HPDE6-E6E7 (cell line): ENCODE data around the gene ZNF43.
"Not testable (repeated sequence)": the region's sequence is repeated elsewhere in the genome, so short reads cannot be mapped to it uniquely, and the experiment has no call there.

ENCODE experiments used
- DNase-seq: peaks from one replicate; pipeline ENCODE4 v3.0.0; 2011; ENCODE audit warnings: missing footprints; ENCODE audit errors: extremely low spot score

The ZNF43 gene

DNA sequence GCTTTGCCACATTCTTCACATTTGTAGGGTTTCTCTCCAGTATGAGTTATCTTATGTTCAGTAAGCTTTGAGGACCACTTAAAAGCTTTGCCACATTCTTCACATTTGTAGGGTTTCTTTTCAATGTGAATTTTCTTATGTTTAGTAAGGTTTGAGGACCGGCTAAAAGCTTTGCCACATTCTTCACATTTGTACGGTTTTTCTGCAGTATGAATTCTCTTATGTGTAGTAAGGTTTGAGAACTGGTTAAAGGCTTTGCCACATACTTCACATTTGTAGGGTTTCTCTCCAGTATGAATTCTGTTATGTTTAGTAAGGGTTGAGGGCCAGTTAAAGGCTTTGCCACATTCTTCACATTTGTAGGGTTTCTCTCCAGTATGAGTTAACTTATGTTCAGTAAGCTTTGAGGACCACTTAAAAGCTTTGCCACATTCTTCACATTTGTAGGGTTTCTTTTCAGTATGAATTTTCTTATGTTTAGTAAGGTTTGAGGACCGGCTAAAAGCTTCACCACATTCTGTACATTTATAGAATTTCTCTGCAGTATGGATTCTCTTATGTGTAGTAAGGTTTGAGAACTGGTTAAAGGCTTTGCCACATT, 27.5 kb downstream of the ZNF43 start:
- DNase-seq: not testable (repeated sequence)

DNA sequence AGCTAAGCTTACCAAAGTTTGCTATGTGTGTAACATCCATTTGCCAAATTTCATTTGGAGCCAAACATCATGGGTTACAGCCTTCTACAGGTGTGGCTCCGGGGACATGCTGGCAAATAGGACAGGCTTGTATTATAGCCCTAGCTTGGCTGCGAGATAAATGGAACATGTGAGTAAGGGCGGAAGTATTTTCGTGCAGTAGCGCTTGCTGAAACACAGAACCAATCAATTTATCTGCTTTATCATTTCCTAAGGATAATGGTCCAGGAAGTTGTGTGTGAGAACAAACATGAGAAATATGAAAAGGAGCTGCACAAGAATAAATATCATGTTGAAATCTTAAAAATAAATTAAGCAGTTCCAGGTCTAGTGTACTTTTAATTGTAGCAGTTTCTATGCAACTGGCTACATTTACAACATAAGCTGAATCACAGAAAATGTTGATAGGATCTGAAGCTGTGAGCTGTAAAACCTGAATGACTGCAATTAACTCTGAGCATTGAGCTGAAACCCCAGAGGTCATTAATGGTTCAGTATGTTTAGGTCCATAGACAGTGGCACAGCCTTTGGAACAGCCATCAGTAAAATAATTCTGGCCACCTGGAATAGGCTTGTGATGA, 46.4 kb downstream of the ZNF43 start:
- DNase-seq: no peak

DNA sequence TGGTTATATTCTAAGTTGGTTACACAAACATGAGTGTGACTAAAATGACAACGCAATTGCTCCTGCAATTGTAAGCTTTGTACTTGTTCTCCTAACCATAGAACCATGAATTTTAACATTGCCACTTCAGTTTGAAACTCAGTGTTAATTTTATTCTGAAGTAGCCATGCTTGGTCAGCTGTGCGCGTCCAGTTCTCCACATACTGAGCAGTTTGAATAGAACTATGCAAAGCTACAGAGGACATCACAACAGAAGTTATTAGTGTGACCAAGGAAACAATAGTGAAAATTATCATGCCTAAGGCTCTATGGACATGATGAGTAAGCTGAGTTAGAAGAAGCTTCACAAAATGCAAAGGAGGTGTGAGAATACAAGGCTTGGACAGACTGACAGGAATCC, 49.0 kb downstream of the ZNF43 start:
- DNase-seq: no peak

DNA sequence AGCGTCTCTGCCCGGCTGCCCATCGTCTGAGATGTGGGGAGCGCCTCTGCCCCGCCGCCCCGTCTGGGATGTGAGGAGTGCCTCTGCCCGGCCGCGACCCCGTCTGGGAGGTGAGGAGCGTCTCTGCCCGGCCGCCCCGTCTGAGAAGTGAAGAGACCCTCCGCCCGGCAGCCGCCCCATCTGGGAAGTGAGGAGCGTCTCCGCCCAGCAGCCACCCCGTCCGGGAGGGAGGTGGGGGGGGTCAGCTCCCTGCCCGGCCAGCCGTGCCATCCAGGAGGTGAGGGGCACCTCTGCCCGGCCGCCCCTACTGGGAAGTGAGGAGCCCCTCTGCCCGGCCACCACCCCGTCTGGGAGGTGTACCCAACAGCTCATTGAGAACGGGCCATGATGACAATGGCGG, 60.2 kb downstream of the ZNF43 start:
- not testable (repeated sequence) for DNase-seq

DNA sequence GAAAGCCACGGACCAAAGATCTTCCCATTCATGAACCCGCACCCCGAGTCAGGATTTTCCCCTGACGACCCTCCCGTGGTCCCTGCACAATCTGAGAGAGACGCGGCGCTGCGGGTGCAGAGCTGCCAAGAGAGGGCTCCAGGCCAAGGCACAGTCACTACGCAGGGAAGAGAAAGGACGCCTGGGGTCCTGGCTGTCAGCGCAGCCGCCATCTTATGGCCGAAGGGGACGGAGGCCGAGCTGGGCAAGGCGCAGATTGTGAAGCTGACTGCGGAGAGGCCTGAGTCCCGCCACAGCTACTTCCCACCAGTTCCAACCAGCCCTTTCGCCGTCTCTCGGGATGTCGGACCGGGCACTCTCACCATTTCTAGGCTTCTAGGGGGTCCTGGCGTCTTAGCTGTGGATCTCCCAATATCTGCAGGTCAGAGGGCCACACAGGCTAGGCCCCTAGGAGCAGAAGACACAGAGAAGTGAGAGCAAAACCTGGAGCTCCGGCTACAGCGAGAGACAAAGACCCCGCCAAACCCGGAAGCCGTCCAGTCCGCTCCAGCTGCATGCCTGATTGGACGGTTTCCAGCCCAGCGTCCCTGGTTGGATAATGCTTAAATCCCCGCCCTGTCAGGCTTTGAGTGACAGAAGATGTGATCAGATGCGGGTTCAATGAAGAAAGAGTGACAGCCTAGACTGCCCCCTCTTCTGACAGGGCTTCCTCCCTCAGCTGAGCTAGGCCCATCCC, 68.7 kb downstream of the ZNF43 start, which contains the start of gene ZNF100:
Gene ZNF100, minus strand, starts transcription at position 515 of the 736 bp plus-strand sequence. Its CDS starts 150 bp downstream, at position 365.
- DNase-seq: peak; percentile 42

DNA sequence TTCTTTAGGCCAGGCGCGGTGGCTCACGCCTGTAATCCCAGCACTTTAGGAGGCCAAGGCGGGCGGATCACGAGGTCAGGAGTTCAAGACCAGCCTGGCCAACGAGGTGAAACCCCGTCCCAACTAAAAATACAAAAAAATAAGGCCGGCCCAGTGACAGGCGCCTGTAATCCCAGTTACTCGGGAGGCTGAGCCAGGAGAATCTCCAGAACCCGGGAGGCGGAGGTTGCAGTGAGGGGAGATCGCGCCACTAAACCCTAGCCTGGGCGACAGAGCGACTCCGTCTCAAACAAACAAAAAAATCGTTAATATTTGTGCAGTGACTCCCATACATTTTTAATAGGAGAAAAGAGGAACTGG, 69.3 kb downstream of the ZNF43 start:
- DNase-seq: not testable (repeated sequence)

DNA sequence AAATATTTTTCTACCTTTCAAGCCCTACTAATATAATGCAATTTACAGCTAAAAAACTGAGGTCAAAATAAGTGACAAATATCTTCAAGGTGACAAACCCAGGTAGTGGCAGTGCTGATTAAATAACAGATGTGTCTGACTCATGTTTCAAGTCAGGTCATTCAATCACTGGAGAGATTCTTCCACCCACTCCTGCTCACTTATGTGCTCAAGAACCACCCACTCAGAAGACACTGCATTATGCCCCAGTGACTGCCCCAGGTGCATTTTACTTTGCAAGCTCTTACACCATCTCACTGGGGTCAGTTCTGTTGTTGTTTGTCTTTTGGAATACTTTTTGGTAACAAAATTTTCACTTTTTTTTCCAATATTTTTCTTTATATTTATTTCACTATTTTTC, 70.8 kb downstream of the ZNF43 start:
- DNase-seq: no peak

DNA sequence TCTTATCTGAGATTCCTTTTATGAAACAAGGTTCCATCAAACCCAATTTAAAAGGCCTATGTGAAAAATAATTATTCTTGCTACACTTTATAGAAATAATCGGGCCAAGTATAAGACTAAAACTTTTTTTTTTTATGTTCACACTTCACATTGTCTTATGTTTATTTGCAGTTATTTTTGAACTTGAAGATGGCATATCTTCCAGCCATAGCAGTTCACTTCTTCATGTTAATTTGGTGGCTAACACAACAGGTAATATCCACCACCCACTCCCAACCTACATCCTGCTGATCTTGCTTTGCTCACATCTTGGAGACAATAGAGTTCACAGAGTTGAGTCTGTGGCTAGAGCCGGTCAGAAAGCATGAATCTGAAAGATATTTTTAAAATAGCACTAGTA, 74.4 kb downstream of the ZNF43 start:
- DNase-seq: not testable (repeated sequence)

DNA sequence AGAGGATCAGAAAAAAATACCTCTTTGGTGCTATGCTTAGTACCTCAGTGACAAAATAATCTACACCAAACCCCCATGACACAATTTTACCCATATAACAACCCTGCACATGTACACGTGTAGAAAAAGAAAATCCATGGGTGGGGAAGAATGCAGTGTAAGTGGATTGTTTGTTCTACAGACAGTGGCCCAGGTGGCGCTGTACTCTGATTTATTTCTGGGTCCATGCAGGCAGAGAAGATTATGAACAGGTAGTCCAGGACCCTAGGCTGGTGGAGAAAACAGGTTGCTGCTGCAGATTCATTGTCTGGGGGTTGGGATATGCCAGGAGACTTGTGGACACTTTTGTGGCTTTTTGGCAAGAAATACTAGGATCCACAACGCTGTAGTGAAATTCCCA, 77.7 kb downstream of the ZNF43 start:
- DNase-seq: no peak

DNA sequence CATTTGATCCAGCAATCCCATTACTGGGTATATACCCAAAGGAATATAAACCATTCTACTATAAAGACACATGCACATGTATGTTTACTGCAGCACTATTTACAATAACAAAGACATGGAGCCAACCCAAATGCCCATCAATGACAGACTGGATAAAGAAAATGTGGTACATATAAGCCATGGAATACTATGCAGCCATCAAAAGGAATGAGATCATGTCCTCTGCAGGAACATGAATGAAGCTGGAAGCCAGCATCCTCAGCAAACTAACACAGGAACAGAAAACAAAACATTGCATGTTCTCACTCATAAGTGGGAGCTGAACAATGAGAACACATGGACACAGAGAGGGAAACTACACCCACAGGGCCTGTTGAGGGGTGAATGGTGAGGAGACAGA, 80.4 kb downstream of the ZNF43 start:
- not testable (repeated sequence) for DNase-seq
